Neutrophil (primary cell): ENCODE measurements around the gene ALPK1.

Source experiments
- H3K27ac ChIP-seq: fragments of 200-600 bp; sonication (generic); 2 replicates; pipeline ENCODE4 v1.5.1; 2016; ENCODE audit warnings: mild to moderate bottlenecking, moderate library complexity
- H3K27me3 ChIP-seq: fragments of 200-600 bp; sonication (generic); 2 replicates; pipeline ENCODE4 v1.6.0; 2016; ENCODE audit warnings: mild to moderate bottlenecking
- H3K36me3 ChIP-seq: fragments of 200-600 bp; sonication (generic); 2 replicates; pipeline ENCODE4 v1.5.1; 2017
- H3K4me1 ChIP-seq, 2 experiments: fragments of 200-600 bp in 1 of 2; sonication (generic) in 1 of 2; 1 replicate in 1 of 2; 2 replicates in 1 of 2; pipeline versions ENCODE4 v1.5.1 to v1.6.1; 2013 to 2016; ENCODE audit warnings: low read depth in 1 of 2, low read length in 1 of 2, mild to moderate bottlenecking in 1 of 2, moderate library complexity in 1 of 2; ENCODE audit not compliant: control insufficient read depth in 1 of 2, insufficient read depth in 1 of 2
- H3K4me3 ChIP-seq, 2 experiments: fragments of 200-600 bp in 1 of 2; sonication (generic) in 1 of 2; 1 replicate in 1 of 2; 2 replicates in 1 of 2; pipeline ENCODE4 v1.5.1; 2013 to 2016; ENCODE audit warnings: low read depth in 1 of 2, low read length in 1 of 2, mild to moderate bottlenecking in 1 of 2, moderate library complexity in 1 of 2
- H3K9me3 ChIP-seq: fragments of 200-600 bp; sonication (generic); 2 replicates; pipeline ENCODE4 v1.5.1; 2016
- CTCF ChIP-seq: fragments of 200-600 bp; sonication (generic); IDR thresholded peaks from 2 replicates; pipeline ENCODE4 v1.5.1; 2016; ENCODE audit warnings: antibody characterized with exemption

Gene ALPK1

GRCh38 chr4:112287258-112287989, 9.7 kb upstream of the ALPK1 start:
- Histone ChIP-seq H3K27ac (peak overlapping the region; percentile 90), H3K4me3 (peak overlapping the region; percentile 3 to 78), H3K36me3 (no peaks in the 10 kb centered on the region), H3K9me3 (no peaks in the 10 kb centered on the region), H3K4me1 (peaks cover 67 to 70% of the 10 kb centered on the region in 2 experiments), H3K27me3 (no peaks in the 10 kb centered on the region)
- no peak for TF ChIP-seq CTCF

- no peaks in the 10 kb centered on the region for H3K27me3 ChIP-seq
- H3K4me1 ChIP-seq, result peaks cover 59 to 65% of the 10 kb centered on the region in 2 experiments
- peak overlapping the region; percentile 90 for H3K27ac ChIP-seq
These were observed 8.7 kb upstream of the ALPK1 start for GRCh38 chr4:112288455-112288854.

GRCh38 chr4:112289407-112290253, 7.5 kb upstream of the ALPK1 start:
- H3K9me3 ChIP-seq, result no peaks in the 10 kb centered on the region
- no peak for TF ChIP-seq CTCF
- H3K36me3 ChIP-seq, result no peaks in the 10 kb centered on the region
- peaks cover 48 to 53% of the 10 kb centered on the region in 2 experiments for H3K4me1 ChIP-seq
- no peaks in the 10 kb centered on the region for H3K27me3 ChIP-seq
- H3K4me3 ChIP-seq, result peak overlapping the region; percentile 5 to 16
- H3K27ac ChIP-seq, result peak overlapping the region; percentile 90

More at GRCh38 chr4:112288455-112288854, 8.7 kb upstream of the ALPK1 start:
- peak overlapping the region in 1 of 2 experiments; percentile 22 for H3K4me3 ChIP-seq
- H3K36me3 ChIP-seq, result no peaks in the 10 kb centered on the region
- TF ChIP-seq CTCF, result no peak
- no peaks in the 10 kb centered on the region for H3K9me3 ChIP-seq

- Histone ChIP-seq H3K27me3 (no peaks in the 10 kb centered on the region), H3K36me3 (no peaks in the 10 kb centered on the region), H3K27ac (peak overlapping the region; percentile 90), H3K4me1 (peaks cover 41 to 46% of the 10 kb centered on the region in 2 experiments), H3K4me3 (no peak overlapping the region), H3K9me3 (no peaks in the 10 kb centered on the region)
- TF ChIP-seq CTCF, result no peak
These were observed 6.8 kb upstream of the ALPK1 start for GRCh38 chr4:112290341-112290740.

- Histone ChIP-seq H3K4me3 (peak overlapping the region; percentile 69 to 81), H3K27ac (peak overlapping the region; percentile 93), H3K27me3 (no peaks in the 10 kb centered on the region), H3K9me3 (no peaks in the 10 kb centered on the region), H3K4me1 (peaks cover 67 to 74% of the 10 kb centered on the region in 2 experiments), H3K36me3 (no peaks in the 10 kb centered on the region)
- TF ChIP-seq CTCF, result no peak
These were observed 2.6 kb downstream of the ALPK1 start for GRCh38 chr4:112299721-112300120.
